ENCODE results near the gene BNIP5.

Gene BNIP5

GRCh38 chr6:36267731-36268477 is 68.8 kb downstream of the BNIP5 start:
- DNase-seq (ENCODE audit: low read depth, low spot score) = no peak

- no peak for DNase-seq (ENCODE audit: low read depth, low spot score)
Observed at GRCh38 chr6:36266913-36267644, 69.6 kb downstream of the BNIP5 start.
